Measurements from ENCODE around the gene TMEM269. TPM values are rescaled to one million over a fixed set of nuclear protein-coding genes. Genes with fewer than 3 reads are reported as not detected.
A peak's percentile ranks its signal among the peaks of the same experiment; 100 is the strongest.

The TMEM269 gene
- total RNA-seq (ENCODE audit: low replicate concordance), result 0.09 TPM in 1 of 2 replicates, not detected in the other

GRCh38 chr1:42784946-42785693 is at the start of gene TMEM269:
Gene TMEM269 (plus strand): TSS chr1:42784991. CDS start chr1:42789894, 4,903 bp downstream.
- H3K4me3 ChIP-seq (ENCODE audit: low read depth, low read length), result peak within 1 kb of the TSS; percentile 51
- TF ChIP-seq CTCF (IDR thresholded peaks at IDR 0.05; ENCODE audit: insufficient read depth, low read length), result no peak
- peak; percentile 1 for DNase-seq (ENCODE audit: low read depth)

- TF ChIP-seq CTCF (IDR thresholded peaks at IDR 0.05; ENCODE audit: insufficient read depth, low read length), result no peak
- DNase-seq (ENCODE audit: low read depth), result no peak
- H3K4me3 ChIP-seq (ENCODE audit: low read depth, low read length), result no peak overlapping the region
Observed at GRCh38 chr1:42735056-42735455, 49.7 kb upstream of the TMEM269 start.

- H3K4me3 ChIP-seq (ENCODE audit: low read depth, low read length), result no peak overlapping the region
- DNase-seq (ENCODE audit: low read depth), result no peak
- TF ChIP-seq CTCF (IDR thresholded peaks at IDR 0.05; ENCODE audit: insufficient read depth, low read length), result no peak
Observed at GRCh38 chr1:42735477-42736105, 49.2 kb upstream of the TMEM269 start.

- peak; percentile 28 for DNase-seq (ENCODE audit: low read depth)
- no peak overlapping the region for H3K4me3 ChIP-seq (ENCODE audit: low read depth, low read length)
- TF ChIP-seq CTCF (IDR thresholded peaks at IDR 0.05; ENCODE audit: insufficient read depth, low read length), result peak; percentile 56
Observed at GRCh38 chr1:42736152-42736551, 48.6 kb upstream of the TMEM269 start.

- DNase-seq (ENCODE audit: low read depth), result no peak
- TF ChIP-seq CTCF (IDR thresholded peaks at IDR 0.05; ENCODE audit: insufficient read depth, low read length), result no peak
- H3K4me3 ChIP-seq (ENCODE audit: low read depth, low read length), result no peak overlapping the region
Observed at GRCh38 chr1:42736571-42737200, 48.1 kb upstream of the TMEM269 start.

GRCh38 chr1:42737257-42737656 is 47.5 kb upstream of the TMEM269 start:
- no peak for DNase-seq (ENCODE audit: low read depth)
- no peak for TF ChIP-seq CTCF (IDR thresholded peaks at IDR 0.05; ENCODE audit: insufficient read depth, low read length)
- H3K4me3 ChIP-seq (ENCODE audit: low read depth, low read length), result no peak overlapping the region
